NCI-H1694 treated with DMSO at 0.1 percent for 48 hours (cell line): Measurements from ENCODE around the gene FHL2.

Experiments used
- DNase-seq: peaks from one replicate; lab custom pipeline; 2025; lab: John Stamatoyannopoulos, UW

Gene FHL2

GRCh38 chr2:105397025-105397722 lies 1.7 kb downstream of the FHL2 start:
- no peak for DNase-seq

DNA sequence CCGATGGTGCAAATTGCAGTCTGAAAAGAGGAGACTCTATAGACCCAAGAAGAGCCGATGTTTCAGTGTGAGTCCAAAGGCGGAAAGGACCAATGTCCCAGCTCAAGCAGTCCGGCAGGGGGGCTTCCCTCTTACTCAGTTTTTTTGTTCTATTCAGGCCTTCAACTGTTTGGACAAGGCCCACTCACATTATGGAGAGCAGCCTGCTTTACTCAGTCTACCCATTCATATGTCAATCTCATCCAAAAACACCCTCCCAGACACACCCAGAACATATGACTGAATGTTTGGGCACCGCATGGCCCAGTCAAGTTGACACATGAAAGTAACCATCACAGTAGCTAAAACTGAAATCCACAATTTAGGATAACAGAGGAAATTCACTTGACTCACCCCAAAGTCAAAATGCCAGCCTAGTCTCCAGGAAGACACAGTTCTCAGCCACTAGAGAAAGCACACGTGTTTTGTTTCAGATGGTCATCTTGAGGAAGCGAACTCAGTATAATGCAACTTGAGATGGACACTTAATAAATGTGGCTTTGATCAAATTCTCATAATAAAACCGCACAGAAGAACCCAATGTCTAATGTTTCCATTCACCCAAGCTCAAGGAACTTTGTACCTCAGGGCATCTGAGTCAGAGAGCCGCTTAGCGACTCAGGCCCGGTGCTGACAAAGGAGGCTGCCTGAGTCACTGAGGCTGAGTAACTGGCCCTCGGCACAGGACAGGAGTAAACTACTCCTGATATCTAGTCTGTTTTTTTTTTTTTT lies 2.4 kb downstream of the FHL2 start:
- DNase-seq: no peak

GRCh38 chr2:105395691-105396090 lies 3.2 kb downstream of the FHL2 start:
- DNase-seq: no peak

GRCh38 chr2:105394951-105395611 lies 3.8 kb downstream of the FHL2 start:
- no peak for DNase-seq

DNA sequence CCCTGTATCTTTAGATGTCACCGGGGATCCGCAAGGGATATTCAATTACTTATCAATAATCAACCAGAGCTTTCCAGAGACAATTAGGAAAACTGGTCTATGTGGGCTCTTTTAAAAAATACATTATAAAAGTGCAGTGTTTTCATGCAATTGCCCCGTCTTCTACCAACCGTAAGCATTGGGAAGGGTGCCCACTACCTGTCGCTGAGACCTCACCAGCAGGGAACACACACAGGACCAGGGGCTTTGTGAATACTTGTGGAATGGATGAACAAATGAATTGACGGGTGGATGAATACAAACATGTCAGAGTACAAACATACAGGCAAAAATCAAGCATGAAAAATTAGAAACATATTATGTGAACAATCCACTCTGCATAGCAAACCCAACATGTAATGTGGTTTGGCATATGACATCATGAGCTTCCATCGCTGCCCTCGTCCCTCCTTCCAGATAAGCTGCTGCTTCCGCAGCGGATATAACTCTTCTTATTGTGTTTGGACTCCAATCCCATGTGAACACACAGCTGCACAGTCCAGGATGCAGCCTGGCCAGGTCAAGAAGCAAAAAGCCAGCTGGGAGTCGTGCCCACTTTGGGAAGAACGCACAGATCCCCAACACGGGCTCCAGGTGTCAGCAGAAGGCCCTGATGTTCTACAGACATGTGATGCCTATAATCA lies 5.3 kb downstream of the FHL2 start:
- no peak for DNase-seq

GRCh38 chr2:105391763-105392662 lies 6.8 kb downstream of the FHL2 start:
- no peak for DNase-seq

DNA sequence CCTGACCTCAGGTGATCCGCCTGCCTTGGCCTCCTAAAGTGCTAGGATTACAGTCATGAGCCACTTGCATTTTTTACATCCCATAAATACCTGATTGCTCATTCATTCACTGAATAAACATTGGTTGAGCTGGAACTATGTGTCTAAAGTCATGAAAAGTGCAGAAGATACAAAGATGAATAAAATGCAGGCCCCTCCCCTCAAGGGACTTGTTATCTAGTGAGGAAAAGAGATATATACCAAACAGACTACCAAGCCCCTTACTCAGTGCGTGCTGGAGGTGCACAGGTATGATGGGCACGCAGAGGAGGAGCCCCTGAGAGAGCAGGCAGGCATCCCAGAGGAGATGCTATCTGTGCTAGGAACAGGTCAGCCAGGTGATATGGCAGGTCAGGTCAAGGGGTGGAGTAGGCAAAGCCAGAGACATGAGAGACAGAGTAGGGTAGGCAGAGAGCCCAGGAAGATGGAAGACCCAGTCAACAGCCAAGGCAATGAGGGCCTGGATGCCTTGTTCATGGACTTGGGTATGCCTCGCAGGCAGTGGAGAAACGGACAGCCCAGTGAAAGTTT lies 7.7 kb downstream of the FHL2 start:
- DNase-seq: no peak

- DNase-seq: no peak
Measured at GRCh38 chr2:105390454-105390853, 8.4 kb downstream of the FHL2 start.

DNA sequence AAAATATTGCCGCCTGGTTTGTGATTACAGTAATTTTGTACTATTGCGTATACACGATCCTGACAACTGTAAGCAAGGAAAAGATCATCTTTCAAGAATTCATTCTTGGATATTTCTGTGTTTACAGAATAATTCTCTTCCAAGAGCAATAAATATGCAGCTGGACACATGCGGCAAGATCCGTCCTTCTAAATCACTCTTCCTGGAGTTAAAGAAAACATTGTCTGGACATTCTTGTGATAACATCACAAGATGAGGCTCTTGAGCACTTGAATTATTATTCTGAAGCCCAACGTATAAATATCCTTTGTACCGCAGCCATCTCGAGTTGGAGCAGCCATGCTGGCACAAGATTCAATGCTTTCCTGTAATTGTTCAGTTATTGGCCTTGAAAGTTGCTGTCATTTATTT lies 9.9 kb downstream of the FHL2 start:
- no peak for DNase-seq

DNA sequence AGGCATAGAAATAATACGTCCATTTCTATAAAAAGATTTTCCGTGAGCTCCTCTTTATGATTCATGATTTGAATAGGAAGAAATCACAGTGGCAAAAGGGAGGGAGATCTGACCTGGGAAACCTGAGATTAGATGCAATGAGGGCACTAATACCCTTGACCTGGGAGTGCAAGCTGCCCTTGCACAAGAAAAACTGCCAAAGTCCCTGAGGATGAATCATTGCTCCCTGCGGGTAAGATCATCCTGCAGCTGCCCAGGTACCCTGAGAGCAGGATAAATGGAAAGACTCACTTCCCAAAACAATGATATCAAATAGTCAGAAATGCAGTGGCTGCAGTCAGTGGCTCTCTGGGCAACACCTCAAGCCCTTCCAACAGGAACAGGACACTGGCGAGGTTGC lies 11.6 kb downstream of the FHL2 start:
- DNase-seq: no peak

DNA sequence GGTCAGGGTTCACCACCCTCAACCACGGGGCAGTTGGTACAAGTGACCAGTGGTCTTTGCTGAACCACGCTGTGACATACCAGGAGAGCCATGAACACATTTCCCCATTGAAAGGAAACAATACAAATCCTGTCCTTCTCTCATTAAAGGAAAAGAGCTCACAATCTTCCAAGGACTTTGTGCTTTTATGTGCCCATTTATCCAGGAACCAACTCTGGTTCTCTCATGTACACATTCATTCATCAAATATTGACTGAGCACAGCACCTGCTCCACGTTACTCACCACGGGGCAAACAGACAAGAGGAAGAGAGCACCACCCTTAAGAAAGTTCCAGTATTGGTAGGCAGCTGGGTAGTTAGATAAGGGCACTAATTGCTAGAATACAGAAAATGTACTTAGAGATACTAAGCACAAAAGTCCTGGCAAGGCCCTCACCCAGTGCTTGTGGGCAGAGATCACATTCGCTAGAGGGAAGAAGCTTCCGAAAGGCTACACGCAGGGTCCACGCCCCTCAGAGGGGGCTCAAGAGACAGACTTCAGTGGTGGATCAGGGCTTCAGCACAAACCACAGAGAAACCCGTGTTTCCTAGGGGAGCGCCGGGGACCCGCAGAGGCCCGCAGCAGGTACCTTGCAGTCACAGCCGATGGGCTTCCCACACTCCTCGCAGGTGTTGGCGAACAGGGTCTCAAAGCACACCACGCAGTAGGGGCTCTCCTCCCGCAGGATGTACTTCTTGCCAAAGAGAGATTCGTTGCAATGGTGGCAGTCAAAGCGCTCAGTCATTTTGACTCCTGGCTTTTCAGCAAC lies 12.9 kb downstream of the FHL2 start:
- DNase-seq: no peak

DNA sequence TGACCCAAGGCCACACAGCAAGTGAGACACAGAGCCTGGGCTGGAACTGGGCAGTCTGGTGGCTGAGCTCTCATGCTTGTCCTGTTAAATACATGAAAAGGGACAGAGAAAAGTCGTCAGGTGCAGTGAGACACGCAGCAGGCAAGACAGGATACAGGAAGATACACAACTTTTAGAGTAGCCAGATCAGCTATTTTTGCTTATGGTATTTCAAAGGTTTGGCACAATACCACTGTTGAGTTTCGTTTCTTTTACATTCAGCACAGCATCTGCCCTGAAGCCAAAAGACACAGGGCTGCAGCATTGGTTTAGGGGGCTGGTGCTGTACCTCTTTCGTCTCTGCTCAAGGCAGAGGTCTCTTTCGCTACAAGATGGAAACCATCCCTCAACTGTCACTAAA lies 14.0 kb downstream of the FHL2 start:
- no peak for DNase-seq

- DNase-seq: peak; percentile 2
Measured at GRCh38 chr2:105384216-105384615, 14.6 kb downstream of the FHL2 start.

- no peak for DNase-seq
Measured at GRCh38 chr2:105383432-105384166, 15.3 kb downstream of the FHL2 start.

DNA sequence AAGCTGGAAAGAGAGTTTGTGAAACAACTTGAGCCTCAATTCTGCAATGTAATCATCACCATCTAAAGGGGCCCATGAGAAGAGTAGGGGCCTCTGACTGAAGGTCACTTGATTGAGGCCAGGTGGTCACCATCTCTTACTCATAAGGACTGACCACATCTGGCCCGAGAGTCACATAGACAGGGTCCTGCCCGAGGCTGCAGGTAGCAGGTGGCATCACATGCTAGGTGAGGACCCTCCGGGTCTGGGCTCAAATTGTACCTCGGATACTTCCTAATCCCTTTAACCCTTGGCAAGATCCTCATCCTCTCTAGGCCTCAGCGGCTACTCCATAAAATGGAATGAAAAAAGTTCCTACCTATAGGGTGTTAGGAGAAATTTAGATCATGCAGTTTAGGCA lies 16.7 kb downstream of the FHL2 start:
- DNase-seq: no peak

DNA sequence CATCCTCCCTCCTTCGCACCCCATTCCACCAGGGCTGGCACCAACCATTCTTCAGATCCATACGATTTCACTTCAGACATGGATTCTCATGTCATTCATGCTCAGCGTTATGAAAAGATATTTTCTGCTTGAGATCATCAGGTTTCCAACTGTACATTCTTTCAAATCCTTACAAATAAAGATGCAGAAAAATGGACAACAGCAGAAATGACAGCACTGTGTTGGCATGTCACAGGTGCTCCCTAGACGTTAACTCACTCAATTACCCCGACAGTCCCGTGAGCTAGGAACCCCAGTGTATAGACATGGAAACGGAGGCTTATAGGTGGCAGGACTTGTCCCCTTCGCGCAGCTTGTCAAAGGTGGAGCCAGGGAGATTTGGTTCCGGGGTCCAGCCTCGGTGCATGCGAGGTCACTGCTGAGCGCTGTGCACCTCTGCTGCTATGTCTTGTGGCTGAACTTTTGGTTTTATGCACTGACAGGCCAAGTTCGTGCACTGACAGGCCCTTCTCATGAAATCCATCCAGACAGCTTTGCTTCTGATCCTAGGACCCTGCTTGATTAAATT lies 17.7 kb downstream of the FHL2 start:
- no peak for DNase-seq

DNA sequence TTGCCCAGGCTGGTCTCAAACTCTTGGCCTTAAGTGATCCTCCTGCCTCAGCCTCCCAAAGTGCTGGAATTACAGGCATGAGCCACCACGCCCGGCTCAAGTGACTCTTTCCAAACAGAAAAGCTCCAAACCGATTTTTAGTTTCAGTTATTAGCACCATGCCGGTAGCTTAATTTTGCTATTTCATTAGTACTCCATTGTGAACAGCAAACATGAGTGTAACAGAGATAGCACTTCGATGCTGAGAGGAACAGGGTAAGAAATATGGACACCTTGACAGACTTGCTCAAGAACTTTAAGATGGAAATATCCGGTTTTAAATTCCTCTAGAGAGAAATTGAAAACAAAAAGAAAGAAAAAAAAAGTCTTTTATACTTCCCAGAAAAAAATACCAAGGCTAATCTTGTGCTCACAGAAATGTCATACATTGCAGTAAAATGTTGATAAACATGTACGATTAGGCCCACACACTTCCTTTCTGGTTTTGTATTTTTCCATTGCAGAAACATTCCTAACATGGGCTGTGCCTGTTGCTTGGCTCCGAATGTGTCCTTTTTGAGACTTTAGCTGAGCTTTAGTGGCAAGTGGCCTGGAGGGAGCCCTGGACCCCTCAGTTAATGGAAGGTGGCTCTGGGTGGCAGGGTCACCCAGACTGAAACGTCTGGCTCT lies 18.3 kb downstream of the FHL2 start:
- no peak for DNase-seq

GRCh38 chr2:105379741-105380186 lies 19.1 kb downstream of the FHL2 start:
- no peak for DNase-seq
